Glomerular visceral epithelial cell (primary cell): Measurements from ENCODE around the gene GNG12.

Source experiments
- DNase-seq: peaks from one replicate; pipeline ENCODE4 v3.0.0-alpha.2; 2016; ENCODE audit errors: extremely low spot score

The GNG12 gene

DNA sequence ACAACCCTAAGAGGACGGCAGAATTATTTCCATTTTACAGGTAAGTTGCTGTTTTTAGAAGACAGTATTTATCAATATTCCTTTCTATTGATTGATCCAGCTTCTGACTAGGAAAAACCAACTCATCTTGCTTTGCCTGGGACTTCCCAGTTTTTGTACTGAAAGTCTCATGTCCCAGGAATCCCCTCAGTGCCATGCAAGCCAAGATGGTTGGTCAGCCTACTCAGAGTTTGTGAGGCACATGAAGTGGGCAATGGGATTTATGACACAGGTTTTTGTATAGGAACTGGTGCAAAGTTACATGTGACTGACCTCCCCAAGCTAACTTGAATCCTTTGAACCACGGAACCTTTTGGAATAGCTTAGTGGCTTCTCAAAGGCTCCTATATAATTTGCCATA, 45.5 kb downstream of the GNG12 start:
- DNase-seq = no peak

DNA sequence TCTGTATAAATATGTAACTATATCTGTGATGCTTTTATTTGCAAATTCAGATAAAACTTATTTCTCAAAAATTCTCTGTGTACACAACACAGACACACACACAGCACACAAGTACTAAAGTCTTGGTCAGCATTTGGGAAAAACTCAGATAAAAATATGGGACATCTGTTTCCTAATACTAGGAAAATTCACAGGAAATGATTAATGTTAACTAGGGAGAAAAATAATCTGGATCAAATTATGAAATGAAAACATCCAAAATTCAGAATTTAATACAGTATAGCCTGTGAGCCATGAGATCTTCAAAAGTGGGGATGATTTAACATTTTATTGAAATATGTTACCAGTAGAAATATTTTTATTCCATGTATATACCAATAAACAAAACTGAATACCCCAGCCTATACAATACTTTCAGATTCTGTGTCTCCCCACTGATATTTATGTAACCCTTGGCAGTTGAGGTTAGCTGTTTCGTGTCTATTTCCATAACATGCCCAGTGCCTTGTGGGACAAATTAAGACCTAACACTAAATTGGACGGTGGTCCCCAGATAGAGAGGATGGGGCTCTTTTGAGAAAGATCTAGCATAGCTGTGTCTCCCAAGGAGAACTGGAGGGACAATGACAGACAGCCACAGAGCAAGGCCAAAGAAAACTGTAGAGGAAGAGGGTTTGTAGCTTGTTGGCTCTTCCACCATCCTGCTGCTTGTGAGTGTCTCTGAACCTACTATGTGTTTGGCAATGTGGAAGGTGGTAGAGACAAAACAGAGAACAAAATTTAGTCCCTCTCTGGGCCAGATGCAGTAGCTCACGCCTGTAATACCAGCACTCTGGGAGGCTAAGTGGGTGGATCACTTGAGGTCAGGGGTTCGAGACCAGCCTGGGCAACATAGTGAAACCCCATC, 47.2 kb downstream of the GNG12 start:
- no peak for DNase-seq

DNA sequence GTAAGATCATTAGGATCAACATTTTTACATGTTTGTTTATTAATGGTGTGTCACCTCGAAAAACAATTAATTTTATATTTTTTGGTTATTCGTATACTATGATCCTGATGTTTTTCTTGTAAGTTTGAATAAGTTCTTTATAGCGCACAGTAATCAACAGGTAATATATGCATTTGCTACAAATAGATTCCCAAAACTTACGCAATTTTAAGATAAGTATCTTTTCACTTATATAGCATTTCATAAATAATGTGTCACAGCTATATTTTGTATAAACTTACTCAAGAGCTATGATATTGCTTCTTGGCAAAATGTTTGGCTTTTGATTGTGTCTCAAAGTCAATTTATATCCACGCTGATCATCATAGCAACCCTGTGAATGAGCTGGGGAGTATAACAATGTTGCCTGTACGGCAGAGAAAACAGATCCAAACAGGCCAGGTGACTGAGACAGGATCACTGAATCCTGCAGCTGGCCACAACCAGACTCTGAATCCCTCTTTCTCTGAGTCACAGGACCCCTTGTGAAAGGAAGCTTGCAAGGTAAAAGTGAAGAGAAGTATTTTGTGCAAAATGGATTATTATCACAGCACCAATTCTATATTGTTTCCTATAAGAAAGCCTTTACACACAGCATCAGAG, 48.6 kb downstream of the GNG12 start:
- DNase-seq = peak; percentile 55

DNA sequence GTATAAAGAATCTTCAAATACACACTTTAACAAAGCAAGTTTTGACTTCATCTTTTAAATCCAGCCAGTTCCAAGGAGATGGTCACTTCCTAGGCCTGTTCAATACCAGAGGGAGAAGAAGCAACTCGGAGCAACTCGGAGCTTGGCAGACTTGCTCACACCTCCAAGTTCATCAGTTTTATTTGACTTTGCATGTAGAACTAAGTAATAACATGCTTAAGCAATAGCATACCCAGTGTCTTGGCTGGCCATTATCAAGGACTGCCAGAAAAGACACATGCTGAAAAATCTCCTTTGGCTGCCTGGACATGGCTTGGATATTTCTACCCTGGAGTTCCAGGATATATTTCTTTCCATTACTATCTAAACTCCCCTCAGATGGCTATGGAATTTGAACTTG, 52.6 kb downstream of the GNG12 start:
- DNase-seq = no peak

DNA sequence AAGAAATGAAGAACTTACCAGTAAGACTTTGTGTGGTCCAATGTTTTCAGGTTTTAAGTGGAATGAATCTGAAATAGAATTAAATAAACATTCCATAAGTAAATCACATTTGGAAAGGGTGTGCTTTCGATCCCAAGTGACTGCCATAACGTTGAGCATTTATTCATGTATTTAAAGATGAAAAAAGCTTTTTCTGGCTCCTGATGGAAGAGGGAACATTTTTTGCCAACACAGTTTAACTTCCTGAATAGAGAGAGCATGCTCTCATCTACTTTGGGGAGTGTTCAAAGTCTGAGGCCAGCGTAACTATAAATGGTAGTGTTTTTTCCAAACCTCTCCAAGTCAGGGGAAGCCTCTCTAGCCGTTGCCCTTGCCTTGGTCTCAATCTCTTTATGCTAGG, 55.8 kb downstream of the GNG12 start:
- no peak for DNase-seq

DNA sequence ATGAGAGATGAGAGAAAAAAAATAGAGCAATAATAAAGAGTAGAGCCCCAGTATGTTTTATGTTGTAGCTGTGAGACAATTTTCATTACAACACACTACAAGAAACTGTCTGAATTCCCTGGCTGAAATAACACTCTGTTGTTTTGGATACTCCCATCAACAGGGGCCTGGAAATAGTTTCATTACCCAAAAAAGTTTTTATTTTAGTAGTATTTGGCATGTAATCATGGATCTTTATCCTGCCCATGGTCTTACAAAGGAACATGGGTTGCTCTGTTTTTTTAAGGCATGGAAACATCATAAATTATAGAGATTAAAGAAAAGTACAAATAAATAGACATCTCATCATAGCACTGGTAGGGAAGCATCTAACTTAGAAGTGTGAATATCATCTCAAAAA, 56.3 kb downstream of the GNG12 start:
- no peak for DNase-seq

DNA sequence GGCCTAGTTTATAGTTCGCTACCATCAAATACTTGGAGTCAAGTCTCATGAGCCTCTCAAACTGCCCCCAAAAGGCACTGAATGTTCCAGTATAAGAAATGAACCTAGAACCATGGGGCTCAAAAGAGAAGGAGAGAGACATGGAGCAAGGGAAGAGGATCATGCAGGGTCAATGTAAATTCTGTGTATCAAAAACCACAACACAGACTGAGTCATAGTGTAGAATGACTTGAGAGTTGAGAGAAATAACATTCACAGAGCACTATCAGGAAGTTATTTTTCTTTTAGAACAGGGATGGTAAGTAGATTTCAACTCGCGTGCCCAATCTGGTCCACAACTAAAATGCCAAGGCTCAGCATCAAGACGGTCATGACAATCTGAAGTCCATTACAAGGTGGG, 59.8 kb downstream of the GNG12 start:
- DNase-seq = no peak

DNA sequence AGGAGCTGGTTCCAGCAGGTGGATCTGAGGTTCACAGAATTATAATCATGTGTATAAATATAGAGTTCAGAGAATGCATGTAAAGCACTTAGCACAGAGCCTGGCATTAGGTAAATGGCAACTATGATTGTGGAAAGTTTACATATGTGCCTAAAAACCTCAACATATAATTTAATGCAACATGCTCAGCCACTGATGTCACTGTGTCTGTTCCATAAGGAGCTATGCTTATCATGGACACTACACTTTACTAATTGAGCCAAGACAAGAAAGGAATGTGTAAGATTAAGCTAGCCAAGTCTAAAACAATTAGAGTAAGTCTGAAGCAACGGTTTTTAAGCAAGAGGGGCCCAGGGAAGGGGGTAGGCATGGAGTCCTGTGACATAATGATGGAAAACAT, 61.5 kb downstream of the GNG12 start:
- DNase-seq = no peak

DNA sequence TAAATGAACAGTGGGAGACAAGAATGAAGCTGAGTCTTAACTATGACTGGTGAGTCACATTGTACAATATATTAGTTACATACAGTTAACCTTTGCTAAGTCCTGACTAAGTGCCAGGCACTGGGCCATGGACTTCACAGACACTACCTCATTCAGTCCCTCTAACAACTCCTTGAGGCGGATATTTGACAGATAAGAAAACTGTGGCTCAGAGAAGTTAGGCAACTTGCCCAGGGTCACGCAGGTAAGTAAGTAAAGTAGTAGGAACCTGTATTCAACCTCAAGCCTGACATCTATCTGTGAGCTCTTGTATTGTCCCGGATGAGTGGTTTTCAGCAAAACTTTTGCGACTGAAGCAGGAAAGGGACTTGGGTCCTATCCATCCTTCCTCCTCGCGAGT, 62.1 kb downstream of the GNG12 start:
- DNase-seq = peak; percentile 88

DNA sequence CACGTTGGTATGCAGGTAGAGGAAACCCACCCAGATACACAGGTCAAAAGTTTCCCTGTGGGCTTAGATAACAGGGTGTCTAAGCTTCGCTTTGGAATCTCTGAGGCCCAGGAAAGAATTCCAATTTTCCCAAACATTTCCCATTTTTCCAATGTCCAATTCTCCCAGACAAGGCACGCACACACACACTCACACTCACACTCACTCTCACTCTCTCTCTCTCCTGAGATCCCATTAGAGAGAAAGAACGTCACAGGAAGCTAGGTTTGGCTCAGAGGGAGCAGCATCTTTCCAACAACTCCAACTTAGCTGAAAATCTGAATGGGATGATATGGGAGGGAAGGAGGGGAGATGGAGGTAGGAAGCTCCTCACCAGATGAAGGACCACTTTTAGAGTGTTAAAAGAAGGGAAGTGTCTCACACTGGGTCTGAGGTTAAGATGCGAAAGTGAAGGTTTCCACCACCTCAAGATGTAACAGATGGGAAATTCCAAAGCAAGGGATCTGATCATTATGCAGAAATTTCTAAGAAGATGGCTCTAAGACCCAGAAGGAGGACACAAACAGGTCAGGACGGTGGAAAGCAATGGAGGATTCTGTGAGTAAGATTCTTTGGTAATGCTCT, 63.5 kb downstream of the GNG12 start:
- DNase-seq = no peak

DNA sequence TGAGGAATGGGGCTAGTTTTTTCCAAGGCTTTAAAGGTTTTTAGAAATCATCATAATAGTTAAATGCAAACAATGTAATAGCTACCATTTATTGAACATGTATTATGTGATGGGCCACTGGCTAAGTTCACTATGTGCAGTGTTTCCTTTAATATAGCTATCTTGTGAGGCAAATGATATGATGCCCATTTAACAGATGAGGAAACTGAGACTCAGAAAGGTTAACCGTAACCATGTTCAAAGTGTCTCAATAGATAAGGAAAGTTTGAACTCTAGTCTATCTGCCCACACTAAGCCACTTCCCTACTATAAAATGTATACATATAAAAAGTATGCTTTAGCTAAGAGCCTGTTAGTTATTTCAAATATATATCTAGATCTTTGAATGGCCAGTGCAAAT, 64.8 kb downstream of the GNG12 start:
- DNase-seq = no peak

DNA sequence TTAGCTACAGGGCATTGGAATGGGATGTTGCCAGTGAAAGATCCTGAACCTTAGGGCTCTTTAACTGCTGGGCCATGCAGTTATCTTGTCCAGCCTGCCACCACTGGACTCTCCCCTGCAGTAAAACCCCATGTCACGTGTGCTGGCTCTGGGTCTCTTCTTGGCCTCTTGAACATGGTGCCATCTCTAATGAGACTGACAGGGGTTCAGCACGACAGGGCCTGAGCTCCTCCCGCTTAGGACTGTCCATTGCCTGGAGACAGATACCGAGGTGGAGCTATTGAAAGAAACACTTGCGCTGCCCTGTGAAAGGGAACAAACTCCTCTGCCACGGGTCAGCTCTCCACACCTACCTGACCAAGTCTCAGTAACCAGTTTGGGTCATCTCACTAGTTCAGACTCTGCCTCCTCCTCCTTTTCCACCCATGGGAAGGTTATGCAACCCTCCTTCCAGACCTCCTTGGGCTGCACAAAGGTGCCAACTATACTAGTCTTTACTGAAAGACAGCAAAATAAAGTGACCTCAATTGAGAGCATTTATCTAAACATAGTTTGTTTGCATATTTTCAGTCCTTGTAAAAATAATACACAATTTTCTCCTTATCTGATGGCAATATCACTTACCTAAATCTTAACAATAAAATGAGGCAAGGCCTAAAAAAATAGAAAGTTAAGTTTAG, 66.0 kb downstream of the GNG12 start:
- DNase-seq = no peak

DNA sequence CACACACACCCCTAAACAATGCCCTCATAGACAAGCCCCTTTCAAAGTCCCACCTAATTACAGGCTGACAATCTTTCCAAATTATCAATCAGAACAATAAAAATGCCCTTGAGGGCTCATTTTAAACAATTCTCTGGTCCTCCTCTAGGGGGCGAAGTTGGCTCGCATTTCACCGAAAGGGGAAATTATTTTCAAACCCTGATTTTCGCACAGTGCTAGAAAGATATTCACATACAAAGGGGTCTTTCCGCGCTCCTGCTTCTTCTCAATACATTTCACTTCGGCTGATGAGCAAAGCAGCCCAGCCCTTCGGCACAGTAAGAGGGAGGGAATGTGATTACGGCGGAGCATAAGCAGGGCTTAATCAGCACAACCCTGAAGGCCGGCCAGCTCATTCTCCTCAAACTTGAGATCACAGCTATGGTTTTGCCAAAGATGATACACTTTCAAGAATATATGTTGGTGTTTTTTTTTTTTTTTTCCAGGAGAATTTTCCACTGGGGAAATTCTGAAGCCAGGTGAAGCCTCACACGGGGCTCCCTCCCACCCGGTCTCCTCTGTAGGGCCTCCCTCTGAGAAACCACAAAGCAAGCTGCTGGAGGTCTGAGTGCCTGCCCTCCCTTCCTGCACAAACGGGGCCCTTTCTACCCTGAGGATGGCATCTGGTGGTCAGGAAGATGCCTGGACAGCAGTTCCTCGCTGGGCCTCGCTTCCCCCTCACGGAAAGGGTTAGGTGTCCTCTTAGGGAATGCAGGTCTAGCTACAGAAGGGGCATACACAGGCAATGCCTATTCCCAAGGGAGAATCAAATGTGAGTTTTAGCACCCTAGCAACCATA, 66.9 kb downstream of the GNG12 start:
- DNase-seq = peak; percentile 92

DNA sequence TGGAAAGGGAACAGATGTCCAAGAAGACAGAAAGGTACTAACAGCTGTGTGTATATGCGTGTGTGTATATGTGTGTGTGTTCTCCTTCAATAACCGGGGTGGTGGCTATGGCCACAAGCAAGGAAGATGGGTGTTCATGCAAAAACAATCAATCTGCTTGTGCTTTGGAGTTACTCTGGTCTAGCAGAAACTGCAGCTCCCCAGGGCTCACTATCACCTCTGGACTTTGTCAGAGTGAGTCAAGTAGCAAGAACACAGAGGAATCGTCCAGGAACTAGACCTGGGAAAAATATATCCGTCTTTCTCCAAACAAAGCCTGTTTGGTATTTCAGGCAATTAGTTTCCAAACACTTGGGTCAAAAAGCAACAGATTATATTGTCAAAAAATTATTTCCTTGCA, 68.6 kb downstream of the GNG12 start:
- DNase-seq = no peak

DNA sequence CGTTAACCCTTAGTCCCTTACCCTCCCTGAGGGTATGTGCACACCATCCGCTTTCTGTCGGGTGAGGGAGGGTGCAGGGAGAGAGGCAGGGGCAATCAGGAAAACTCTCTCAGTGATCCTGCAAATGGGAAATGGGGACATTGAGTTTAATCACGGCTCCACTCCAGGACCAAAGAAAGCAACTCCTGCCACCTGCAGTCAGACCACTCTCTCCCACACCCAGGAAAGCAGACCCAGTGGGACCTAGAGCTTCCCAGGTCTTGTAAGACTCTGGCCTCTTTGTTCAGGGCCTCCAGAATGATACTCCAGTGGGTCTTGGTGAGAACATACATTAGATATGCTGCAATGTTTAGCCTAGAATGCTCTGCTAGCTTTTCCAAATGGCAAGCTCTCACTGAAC, 71.5 kb downstream of the GNG12 start:
- no peak for DNase-seq

DNA sequence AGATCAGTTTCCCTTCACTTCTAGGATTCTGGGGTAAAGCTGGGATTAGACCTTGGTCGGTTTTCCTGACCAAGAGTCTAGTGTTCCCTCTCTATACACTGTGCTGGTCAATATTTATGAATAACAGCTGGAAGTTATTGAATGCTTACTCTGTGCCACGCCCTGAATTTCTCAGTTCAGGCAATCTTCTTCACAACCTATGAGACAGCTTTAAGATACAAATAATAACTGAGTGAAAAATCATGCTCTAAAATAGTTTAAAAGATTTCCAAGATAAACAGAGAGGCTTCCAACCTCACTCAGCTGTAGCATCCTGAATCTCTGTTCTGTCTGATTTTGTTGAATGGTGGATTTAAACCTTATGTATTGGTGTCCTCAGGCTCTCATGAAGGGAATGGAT, 72.2 kb downstream of the GNG12 start:
- DNase-seq = no peak

DNA sequence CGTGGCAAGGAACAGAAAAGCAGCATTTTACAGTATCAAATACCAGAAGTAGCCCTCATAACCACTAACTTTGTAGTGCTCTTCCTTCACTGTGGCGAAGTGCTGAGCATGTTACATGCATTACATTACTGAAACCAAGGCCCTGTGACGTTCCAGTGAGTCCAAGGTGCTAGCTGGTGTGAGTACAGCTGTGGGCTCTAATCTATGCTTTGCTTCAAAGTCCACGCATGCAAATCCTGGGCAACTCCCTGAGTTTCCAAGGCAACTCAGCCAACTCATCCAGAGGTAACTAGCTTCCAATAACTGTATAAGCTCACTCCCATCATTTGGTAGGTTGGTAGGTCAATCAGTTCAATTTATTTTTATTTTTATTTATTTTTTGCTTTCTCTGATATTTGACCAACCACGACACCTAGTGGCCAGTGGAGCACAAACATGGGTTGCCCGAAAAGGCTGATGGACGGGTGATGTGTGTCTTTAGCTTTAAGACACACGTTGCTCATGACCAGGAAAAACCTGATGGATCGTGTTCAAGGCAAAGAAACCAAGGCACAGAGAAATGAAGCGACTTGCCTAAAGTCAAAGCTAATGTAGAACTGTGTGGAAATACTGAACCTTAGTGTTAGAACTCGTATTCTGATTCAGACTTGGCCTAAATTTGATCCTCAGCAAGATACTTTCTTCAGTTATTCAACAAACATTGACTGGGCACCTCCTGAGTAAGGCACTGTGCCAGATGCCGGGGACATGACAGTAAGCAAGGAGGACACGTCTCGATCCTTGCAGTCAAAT, 73.0 kb downstream of the GNG12 start:
- peak; percentile 83 for DNase-seq

DNA sequence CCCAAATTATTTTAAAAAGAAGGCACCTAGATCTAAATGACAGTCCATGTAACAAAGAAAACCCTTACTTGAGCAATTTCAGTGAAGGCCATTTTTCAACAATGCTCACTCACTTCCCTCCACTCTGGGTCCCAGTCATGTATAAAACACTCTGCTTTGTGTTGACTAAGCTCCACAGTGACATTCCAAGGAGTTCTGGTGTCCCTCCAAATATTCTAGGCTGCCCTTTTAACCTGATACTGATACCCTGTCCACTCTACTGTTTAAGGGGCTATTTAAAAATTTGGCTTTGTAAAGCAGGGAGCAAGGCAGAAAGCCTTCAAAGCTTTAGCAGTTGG, 73.6 kb downstream of the GNG12 start:
- DNase-seq = no peak

DNA sequence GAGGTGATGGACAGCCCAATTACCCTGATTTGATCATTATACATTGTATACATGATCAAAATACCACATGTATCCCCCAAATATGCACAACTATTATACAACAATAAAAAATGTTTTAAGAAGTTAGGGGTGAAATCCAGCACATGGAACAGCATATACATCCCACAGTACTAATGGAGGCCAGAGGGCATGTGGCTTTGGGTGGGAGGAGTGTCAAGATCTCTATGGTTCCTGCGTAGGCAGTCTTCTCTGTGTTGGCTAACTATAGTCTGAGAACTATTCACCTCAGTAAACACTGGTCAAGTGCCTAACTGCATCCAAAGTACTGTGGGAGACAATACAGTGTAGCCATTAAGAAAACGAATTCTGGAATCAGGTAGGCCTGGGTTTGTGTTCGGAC, 74.2 kb downstream of the GNG12 start:
- DNase-seq = no peak

DNA sequence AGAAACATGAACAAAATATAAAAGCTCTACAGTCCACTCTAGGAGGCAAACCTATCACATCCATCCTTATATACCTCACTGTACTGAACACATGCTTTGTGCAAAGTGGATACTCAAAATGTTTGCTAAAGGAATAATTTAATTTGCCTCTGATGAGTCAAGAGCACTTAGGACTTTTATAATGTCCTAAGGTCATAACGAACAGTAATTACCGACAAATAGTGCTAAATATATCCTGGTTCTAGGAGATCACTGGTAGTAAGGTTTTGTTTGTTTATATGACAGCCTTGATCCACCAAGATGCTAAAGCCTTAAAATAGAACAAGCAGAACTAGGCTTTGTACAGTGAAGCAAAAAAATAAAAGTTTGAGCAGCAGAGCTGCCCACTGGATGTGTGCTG, 77.6 kb downstream of the GNG12 start:
- DNase-seq = no peak

DNA sequence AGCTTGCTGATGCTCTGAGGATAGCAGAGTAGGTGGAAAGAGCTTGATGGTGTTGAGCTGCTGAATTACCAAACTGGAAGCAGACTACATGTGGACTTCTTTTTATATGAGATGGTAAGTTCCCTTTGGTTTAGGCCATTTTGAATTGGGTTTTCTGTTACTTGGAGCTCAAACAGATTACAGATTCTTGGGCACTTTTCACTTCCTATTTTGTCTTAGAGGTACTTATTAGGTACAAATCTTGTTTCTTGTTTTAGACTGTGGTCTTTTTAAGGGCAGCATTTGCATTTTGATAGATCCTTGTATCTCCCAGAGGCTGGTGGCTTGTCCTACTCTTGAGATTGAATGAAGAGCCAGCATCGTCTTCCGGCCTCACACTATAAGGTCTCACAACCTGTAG, 78.1 kb downstream of the GNG12 start:
- DNase-seq = no peak
